ENCODE results near the gene BIN1. TPM values are rescaled to one million over a fixed set of nuclear protein-coding genes. Genes with fewer than 3 reads are reported as not detected.

Gene BIN1
- total RNA-seq, 4 donors from 2014 or later = 33.3 to 39.7 (median 38.4) TPM

GRCh38 chr2:127106457-127106990 is 430 bp downstream of the BIN1 start:
- intact Hi-C loops (cut with DNase I; ENCODE audit: low total_unique reads) = no loop called here
- WGBS, 2 donors (ENCODE audit: low coverage in 1 of 2) = 1% methylated on average over 32 of the region's 45 CpGs; no CpG with 5 or more reads in 1 of the 2 donors
- H3K4me1 ChIP-seq = peaks cover 14 to 28% (median 22%) of the 10 kb centered on the region in 4 donors
- H3K9me3 ChIP-seq = no peaks in the 10 kb centered on the region
- H3K4me3 ChIP-seq = peak overlapping the region; percentile 61 to 86 (median 75)
- in situ Hi-C loops (cut with MboI; ENCODE audit: low pct_ligation_motif_present in 1 of 4, low pct_unique_long_range_greater_than_20kb in 1 of 4, low sequenced_read_pairs in 3 of 4) = no loop called here
- H3K36me3 ChIP-seq = no peaks in the 10 kb centered on the region
- H3K27me3 ChIP-seq = no peaks in the 10 kb centered on the region
- peak overlapping the region; percentile 88 to 90 (median 90) for H3K27ac ChIP-seq
- TF ChIP-seq POLR2AphosphoS5 (IDR thresholded peaks at IDR 0.05) = no peak
- no peak for DNase-seq

GRCh38 chr2:127105656-127106456 is 1.1 kb downstream of the BIN1 start:
- peak; percentile 34 for DNase-seq
- no peaks in the 10 kb centered on the region for H3K9me3 ChIP-seq
- no peaks in the 10 kb centered on the region for H3K27me3 ChIP-seq
- H3K36me3 ChIP-seq = no peaks in the 10 kb centered on the region
- TF ChIP-seq CTCF (IDR thresholded peaks at IDR 0.05) = no peak
- no peak for TF ChIP-seq EP300 (IDR thresholded peaks at IDR 0.05; ENCODE audit: low read depth)
- TF ChIP-seq POLR2AphosphoS5 (IDR thresholded peaks at IDR 0.05) = no peak
- no peak for TF ChIP-seq POLR2A (IDR thresholded peaks at IDR 0.05)
- H3K4me1 ChIP-seq = peaks cover 19 to 35% (median 28%) of the 10 kb centered on the region in 4 donors
- WGBS, 2 donors (ENCODE audit: low coverage in 1 of 2) = 1% methylated on average over 30 of the region's 51 CpGs; no CpG with 5 or more reads in 1 of the 2 donors
- peak overlapping the region; percentile 61 to 86 (median 75) for H3K4me3 ChIP-seq
- in situ Hi-C loops (cut with MboI; ENCODE audit: low pct_ligation_motif_present in 1 of 4, low pct_unique_long_range_greater_than_20kb in 1 of 4, low sequenced_read_pairs in 3 of 4) (no loop called here), intact Hi-C loops (cut with DNase I; ENCODE audit: low total_unique reads) (no loop called here)
- H3K27ac ChIP-seq = peak overlapping the region; percentile 88 to 90 (median 90)

- intact Hi-C loops (cut with DNase I; ENCODE audit: low total_unique reads) = no loop called here
- peak overlapping the region; percentile 61 to 86 (median 75) for H3K4me3 ChIP-seq
- no peaks in the 10 kb centered on the region for H3K9me3 ChIP-seq
- WGBS, 2 donors (ENCODE audit: low coverage in 1 of 2) = 67 to 73% methylated on average over 1 to 5 of the region's 6 CpGs
- DNase-seq = peak; percentile 9
- peak overlapping the region; percentile 88 to 90 (median 90) for H3K27ac ChIP-seq
- peaks cover 23 to 42% (median 33%) of the 10 kb centered on the region in 4 donors for H3K4me1 ChIP-seq
- TF ChIP-seq POLR2AphosphoS5 (IDR thresholded peaks at IDR 0.05) = no peak
- no peak for TF ChIP-seq POLR2A (IDR thresholded peaks at IDR 0.05)
- H3K36me3 ChIP-seq = no peaks in the 10 kb centered on the region
- no peaks in the 10 kb centered on the region for H3K27me3 ChIP-seq
- in situ Hi-C loops (cut with MboI; ENCODE audit: low pct_ligation_motif_present in 1 of 4, low pct_unique_long_range_greater_than_20kb in 1 of 4, low sequenced_read_pairs in 3 of 4) = no loop called here
Observed at GRCh38 chr2:127104881-127105655, 1.9 kb downstream of the BIN1 start.

DNA sequence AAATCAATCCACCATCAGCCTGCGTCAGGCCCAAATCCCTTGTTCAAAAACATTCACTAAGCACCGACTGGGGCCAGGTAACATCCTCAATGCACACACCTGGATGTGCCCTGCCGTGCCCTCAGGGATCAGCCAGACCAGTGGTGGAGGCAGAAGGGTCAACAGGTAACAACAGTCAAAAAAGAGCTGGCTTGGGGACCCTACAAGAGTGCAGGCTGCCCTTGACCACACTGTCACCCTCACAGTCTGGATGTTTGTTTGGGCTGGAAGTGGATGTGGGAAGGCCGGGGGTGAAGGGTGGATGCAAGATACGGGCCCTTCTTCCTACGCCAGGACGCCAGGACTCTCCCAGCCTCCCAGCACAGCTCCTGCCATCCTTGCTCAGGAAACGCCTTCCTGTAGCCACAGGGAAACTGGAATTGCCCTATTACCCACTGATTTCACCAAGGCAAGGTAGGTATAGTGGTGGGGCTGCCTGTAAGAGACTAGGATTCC is 2.7 kb downstream of the BIN1 start:
- no peak for DNase-seq
- Histone ChIP-seq H3K36me3 (no peaks in the 10 kb centered on the region), H3K27ac (peak overlapping the region in 3 of 4 donors; percentile 16 to 89 (median 88)), H3K27me3 (no peaks in the 10 kb centered on the region), H3K9me3 (no peaks in the 10 kb centered on the region), H3K4me1 (peaks cover 23 to 46% (median 36%) of the 10 kb centered on the region in 4 donors), H3K4me3 (no peak overlapping the region)
- intact Hi-C loops (cut with DNase I; ENCODE audit: low total_unique reads) (no loop called here), in situ Hi-C loops (cut with MboI; ENCODE audit: low pct_ligation_motif_present in 1 of 4, low pct_unique_long_range_greater_than_20kb in 1 of 4, low sequenced_read_pairs in 3 of 4) (no loop called here)
- TF ChIP-seq CTCF (IDR thresholded peaks at IDR 0.05) = no peak
- 82% methylated on average over 8 of the region's 8 CpGs; no CpG with 5 or more reads in 1 of the 2 donors for WGBS, 2 donors (ENCODE audit: low coverage in 1 of 2)

Data from transverse colon (tissue), 4 donors.